DMS153 (cell line): ENCODE data around the gene ATP6V0A1.
"Not testable (repeated sequence)": the region's sequence is repeated elsewhere in the genome, so short reads cannot be mapped to it uniquely, and the experiment has no call there.

Source experiments
- DNase-seq: peaks from one replicate; lab custom pipeline; 2025; lab: John Stamatoyannopoulos, UW

ATP6V0A1 gene

DNA sequence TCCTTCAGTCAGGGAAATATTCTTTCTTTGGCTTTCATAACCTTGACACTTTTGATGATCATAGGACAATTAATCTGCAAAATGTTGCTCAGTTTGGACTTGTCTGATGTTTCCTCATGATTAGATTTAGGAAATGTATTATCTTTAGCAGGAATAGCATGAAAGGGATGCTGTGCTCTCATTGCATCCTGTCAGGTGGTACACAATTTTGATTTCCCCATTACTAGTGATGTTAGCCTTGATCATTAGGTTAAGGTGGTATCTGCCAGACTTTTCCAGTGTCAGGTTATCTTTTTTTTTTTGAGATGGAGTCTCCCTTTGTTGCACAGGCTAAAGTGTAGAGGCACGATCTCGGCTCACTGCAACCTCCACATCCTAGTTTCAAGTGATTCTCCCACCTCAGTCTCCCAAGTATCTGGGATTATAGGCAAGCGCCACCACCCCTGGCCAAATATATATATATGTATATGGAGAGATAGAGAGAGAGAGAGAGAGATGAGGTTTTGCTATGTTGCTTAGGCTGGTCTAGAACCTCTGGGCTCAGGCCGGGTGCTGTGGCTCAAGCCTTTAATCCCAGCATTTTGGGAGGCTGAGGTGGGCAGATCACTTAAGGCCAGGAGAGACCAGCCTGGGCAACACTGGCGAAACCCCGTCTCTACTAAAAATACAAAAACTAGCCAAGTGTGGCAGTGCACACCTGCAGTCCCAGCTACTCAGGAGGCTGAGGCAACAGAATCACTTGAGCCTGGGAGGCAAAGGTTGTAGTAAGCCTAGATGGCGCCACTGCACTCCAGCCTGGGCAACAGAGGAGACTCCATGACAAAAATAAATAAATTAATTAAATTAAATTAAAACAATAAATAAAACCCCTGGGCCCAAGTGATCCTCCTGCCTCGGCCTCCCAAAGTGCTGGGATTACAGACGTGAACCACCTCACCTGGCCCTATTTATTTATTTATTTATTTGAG lies 19.8 kb upstream of the ATP6V0A1 start:
- no peak for DNase-seq

DNA sequence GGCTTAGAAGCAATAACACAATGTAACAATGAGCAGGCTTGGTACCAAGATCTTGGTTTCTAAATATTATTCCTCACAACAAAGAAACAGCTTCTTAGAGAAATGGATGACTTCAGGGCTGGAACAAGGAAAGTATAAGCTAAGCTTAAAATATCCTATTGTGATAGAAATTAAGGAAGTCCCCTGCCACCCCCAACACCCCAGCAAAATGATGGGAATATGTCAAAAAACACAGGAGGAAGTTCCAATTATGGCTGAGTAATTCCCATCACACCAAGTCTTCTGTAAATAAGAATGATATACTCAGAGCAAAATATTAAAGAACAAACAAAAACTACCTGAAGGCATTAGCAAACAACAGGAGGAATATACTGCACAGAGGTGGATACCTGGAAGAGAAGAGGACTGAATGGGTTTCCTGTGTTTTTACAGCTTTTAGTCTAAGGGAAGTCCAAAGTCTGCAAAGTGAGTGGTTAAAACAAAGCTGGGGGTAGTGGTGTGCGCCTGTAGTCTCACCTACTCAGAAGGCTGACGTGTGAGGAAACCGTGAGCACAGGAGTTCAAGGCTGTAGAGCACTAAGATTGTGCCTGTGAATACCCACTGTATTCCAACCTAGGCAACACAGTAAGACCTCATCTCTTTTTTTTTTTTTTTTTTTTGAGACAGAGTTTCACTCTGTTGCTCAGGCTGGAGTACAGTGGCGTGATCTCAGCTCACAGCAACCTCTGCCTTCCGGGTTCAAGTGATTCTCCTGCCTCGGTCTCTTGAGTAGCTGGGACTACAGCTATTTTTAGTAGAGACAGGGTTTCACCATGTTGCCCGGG lies 17.1 kb upstream of the ATP6V0A1 start:
- DNase-seq = no peak

DNA sequence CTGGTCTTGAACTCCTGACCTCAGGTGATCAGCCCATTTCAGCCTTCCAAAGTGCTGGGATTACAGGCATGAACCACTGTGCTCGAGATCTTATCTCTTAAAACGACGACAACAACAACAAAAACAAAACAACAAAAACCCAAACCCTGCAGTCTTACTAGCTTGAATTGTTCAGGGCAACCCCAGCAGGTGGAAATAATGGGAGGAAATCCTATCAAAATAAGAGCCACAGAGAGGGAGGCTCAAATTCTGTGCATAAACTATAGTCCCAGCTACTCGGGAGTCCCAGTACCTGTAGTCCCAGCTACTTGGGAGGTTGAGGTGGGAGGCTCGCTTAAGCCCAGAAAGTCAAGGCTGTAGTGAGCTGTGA lies 16.5 kb upstream of the ATP6V0A1 start:
- no peak for DNase-seq

DNA sequence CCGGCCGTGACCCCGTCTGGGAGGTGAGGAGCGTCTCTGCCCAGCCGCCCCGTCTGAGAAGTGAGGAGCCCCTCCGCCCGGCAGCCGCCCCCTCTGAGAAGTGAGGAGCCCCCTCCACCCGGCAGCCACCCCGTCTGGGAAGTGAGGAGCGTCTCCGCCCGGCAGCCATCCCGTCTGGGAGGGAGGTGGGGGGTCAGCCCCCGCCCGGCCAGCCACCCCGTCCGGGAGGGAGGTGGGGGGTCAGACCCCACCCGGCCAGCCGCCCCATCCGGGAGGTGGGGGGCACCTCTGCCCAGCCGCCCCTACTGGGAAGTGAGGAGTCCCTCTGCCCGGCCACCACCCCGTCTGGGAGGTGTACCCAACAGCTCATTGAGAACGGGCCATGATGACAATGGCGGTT lies 9.5 kb upstream of the ATP6V0A1 start:
- not testable (repeated sequence) for DNase-seq

DNA sequence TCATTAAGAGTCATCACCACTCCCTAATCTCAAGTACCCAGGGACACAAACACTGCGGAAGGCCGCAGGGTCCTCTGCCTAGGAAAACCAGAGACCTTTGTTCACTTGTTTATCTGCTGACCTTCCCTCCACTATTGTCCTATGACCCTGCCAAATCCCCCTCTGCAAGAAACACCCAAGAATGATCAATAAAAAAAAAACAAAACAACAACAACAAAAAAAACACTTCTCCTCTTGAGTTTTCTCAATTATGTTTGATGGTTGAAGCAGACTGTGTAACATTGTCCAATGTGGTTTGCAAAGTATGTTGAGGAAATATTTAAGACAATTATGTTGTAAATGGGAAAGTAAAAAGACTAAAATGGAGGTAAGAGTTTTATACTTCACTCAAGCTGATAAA lies 8.8 kb upstream of the ATP6V0A1 start:
- not testable (repeated sequence) for DNase-seq

DNA sequence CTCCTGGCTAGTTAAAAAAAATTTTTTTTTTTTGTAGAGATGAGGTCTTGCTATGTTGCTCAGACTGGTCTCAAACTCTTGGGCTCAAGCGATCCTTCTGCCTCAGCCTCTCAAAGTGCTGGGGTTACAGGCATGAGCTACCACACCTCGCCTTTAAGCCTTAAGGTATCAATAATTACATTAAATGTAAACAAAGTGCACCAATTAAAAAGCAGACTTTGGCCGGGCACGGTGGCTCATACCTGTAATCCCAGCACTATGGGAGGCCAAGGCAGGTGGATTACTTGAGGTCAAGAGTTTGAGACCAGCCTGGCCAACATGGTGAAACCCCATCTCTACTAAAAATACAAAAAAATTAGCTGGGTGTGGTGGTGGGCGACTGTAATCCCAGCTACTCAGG lies 7.4 kb upstream of the ATP6V0A1 start:
- DNase-seq = not testable (repeated sequence)

DNA sequence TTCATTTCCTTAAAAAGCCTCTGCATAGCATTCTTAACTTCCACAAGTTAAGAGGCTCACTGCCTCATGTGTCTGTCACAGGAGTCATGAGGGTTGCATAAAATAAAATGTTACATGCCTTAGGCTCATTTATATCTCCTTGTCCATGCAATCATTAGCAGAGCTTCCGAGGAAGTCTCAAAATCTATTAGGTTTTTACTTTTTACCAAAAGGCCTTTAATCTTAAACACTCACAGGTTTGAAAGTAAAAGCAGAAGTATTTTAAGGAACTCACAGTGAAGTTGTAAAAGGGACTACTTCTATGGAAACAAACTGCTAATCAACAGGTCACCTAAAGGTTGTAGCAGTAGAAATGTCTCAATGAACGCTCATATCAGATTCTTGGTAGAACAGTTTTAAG lies 5.2 kb upstream of the ATP6V0A1 start:
- DNase-seq = no peak

DNA sequence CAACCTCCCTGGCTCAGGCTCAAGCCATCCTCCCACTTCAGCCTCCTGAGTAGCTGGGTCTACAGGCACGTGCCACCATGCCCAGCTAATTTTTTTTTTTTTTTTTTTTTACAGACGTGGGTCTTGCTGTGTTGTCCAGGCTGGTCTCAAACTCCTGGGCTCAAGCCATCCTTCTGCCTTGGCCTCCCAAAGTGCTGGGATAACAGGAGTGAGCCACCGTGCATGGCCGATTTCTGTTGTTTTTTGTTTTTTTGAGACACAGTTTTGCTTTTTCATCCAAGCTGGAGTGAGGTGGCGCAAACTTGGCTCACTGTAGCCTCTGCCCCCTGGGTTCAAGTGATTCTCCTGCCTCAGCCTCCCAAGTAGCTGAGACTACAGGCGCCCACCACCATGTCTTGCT lies 3.7 kb upstream of the ATP6V0A1 start:
- not testable (repeated sequence) for DNase-seq

DNA sequence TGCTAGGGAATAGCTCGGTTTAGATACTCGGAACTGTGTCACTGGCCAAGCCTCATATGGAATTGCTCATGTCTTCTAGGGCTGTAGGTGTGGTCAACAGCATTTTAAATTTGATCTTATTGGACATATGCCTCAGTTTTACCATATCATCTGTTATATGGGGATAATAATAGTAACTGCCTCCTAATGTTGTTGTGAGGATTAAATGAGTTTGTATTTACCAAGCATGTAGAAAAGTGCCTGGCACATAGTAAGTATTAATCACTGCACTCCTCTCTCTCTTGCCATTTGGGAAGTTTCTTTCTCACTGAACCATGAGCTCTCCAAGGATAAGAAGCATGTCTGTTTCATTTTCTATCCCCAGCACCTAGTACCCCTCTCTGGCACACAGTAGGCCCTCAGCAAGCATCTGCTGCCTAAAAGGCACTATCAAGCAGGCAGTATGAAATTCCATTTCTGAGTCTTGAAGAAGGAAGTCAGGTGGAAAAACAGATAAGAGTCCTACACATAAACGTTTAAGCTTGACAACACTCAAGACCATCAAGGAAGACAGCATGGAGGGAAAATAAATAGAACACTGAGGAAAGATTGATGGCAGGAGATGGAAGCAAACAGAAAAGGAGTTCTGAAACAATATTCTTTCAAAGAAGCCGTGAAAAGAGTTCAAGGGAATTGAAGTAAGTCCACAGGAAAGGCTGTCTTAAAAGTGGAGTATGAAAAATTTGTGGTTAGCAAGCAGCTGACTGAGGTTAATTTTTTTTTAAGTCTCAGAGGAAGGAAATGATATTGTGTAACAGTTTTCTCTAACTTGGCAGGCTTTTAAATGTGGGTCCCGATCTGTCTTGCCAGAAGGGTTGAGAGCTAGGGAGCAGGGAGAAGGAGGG lies 2.2 kb upstream of the ATP6V0A1 start:
- no peak for DNase-seq

DNA sequence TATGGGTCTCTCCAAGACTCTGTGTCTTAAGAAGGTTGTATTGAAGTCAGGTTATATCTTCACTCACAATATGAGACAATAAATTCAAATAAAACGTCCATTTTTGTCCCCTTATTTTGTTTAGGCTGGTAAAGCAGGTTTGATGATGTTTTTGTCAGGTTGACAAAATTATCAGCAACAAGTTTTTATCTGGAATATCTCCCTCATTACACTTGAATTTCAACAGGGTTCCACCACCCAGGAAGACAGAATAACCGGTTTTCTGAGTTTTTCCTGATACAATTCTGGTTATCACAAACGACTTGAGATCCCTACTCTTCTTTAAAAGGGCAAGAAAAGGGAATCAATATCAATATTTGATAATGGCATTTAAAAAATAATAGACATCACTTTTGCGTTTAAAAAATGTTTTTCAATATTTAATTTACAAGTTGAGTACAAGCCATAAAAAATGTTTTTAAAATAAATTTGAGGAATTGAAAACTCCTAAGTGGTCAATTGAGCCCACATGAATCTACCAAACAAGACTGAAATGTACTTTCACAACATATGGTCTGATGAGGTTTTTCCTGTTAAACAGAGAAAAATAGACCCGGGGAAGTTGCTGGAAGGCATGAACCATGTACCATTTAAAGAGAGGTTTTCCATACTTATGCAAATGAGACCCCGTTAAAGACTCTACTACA lies 1.4 kb upstream of the ATP6V0A1 start:
- no peak for DNase-seq

DNA sequence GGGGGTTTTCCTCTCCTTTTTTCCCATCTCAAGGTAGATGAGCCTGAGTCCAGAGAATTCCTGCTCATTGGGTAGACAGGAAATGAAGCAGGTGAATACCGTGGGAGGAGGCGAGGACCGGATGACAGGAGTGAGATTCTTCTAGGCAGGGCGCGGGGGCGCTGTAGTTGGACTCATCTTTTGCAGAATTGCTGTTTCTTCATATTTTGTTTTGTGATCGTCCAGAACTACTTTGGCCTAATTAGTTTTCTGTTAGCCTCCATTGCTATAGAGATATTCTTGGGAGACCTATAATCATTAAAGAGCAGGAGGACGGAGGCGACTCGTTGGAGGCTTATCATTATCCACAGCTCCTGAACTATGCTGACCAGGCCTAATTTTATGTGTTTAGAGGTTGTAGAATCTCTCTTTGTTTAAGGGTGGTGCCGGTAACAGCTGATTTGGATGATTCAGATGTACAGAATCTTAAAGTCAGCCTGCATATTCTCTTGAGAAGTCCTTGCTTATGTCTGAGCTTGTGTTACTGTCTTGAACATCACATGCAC lies 650 bp downstream of the ATP6V0A1 start:
- no peak for DNase-seq

DNA sequence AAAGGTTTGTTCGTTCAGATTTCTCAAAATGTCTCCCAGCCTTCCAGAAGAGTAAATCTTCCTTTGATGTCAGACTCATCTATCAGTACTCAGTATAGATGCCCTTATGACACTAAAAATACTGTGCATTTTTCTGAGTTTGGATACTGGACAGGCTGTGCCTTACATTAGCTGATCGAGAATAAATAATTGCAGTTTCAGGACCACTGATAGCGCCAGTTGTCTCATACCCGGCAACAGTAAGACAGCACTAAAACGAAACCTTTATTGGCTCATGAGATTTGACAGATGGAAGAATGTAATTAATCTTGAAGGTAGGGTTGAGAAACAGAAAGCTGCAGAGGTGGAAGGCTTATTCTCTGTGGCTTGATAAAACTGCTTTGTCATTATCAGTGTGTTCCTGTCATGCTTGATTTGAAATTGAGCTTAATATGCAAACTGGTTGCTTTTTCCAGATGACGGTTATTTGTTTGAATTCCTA lies 1.2 kb downstream of the ATP6V0A1 start:
- no peak for DNase-seq

DNA sequence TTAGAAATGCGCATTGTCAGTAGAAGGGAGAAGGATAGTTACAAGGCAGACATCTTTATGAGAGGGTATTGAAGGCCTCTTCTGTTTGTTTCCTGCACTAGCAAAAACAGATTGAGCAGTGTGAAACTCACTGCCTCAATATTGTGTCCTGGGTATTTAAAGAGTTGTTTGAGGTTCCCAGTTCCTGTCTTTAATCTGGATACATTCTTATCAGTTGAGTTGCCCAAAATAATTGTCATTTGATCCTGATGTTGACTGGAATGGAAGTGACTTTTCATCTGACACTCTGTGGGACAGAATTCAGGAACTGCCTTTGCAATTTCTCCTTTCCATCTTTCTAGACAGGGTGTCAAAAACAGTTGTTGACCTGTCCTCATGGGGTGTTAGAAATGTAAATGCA lies 1.7 kb downstream of the ATP6V0A1 start:
- DNase-seq = no peak

DNA sequence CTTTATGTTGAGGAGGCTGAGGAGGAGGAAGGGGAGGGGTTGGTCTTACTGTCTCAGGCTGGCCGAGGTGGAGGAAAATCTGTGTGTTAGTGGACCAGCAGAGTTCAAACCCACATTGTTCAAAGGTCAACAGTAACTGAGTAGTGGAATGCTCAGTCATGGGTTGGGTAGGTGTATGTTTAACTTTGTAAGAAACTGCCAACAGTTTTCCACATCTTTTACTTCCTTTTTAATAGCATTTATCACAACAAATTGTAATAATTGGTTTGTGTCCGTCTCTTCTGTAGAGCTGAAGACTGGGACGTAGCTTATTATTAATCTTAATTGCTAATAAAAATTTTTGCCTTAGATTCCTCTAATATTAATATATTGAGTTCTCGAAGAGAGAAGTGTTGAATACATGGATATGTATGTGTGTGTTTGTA lies 5.3 kb downstream of the ATP6V0A1 start:
- DNase-seq = no peak

DNA sequence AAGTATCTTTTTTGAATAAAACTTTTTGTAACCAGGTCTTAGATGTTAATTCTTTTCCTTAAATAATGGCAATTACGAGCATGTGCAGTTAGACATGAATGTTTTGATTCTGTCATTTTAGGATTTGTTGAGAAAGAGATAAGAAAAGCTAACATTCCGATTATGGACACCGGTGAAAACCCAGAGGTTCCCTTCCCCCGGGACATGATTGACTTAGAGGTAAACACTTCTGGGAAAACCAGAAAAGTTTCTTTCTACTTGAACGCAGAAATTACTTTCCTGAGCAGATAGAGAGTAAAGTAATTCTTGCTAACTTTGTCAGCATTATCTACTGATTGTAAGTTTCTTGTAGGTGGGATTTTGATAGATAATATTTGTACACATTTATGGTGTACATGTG lies 9.2 kb downstream of the ATP6V0A1 start:
- DNase-seq = no peak

DNA sequence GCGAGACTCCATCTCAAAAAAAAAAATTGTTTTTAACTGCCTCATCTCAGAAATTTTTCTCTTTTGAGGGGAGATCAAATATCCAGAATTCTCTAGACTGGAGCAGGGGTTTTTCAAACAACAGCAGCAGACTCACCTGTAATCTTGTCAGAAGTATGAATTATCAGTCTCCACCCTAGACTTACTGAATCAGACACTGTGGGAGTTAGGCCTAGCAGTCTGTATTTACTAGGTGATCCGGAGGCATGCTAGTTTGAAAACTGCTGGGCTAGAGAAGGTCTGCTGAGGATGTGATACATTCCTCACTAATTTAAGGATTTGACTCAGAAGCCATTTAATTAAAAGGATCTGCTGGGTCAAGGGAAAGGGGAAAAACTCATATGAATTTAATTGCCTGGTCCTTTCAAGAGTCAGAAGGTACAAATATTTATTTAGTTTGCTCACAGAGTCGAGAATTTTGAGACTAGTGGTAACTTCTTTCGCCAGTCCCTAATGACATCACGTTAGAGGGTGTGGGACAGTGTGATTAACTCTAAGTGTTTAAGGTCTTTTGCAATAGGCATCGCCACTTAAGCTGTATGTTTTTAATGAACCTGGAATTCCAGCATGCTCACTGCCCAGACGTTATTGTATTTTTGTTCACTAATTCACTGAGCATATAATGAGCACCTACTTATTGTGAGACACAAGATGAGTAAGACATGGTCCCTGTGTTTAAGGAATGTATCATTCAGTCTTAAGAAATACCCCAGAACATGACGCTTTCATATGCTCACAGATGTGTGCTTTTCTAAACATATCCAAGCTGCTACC lies 14.2 kb downstream of the ATP6V0A1 start:
- DNase-seq = no peak

DNA sequence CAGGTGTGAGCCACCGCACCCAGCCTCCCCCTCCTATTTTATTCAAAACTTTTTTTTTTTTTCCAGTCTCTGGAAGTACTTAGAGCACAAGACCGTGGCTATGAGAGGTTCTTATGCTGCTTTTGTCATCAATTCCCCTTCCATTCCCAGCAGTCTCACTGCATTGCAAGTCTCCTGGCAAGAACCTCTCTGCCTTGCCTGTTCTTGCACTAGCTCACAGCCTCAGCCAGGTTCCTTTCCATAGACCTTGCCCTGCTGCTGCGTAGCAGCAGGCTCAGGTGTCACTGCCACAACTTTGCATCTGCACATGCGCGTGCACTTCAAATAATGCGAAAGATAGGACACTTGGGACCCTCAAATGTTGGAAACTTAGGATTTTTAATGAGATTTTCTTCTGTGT lies 15.6 kb downstream of the ATP6V0A1 start:
- no peak for DNase-seq

DNA sequence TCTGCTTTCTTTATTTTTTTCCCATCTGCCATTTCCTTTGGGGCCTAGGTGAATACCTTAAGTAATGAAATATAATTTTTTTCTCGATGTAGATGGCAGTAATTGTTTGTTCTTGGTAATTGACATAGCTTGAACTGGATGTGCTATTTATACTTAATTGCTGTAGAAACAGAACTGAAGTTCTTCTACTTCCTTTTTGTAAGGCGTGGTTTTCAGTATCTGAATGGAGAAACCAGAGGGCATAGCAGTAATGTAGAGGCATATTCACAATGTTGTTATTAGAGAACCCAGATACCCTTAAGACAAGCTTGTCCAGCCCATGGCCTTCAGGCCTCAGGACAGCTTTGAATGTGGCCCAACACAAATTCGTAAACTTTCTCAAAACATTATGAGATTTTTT lies 16.4 kb downstream of the ATP6V0A1 start:
- DNase-seq = no peak

DNA sequence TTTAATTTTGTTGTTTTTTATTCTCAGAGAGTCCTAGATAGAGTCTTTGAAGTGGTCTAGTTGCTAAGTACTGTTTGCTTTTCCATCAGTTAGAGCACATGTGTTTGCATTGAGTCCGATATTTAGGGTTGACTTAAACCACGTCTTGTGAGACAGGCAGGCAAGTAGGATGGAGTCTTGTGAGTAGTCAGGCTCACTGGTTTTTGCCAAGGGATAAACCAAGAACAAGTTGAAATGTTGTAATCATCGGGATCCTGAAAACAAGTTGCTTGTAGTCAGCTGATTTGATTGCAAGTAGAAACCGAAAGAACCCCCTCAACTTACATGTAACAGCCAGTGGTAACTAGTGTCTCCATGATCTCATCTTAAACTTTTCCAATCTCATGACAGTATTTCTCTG lies 17.2 kb downstream of the ATP6V0A1 start:
- no peak for DNase-seq

DNA sequence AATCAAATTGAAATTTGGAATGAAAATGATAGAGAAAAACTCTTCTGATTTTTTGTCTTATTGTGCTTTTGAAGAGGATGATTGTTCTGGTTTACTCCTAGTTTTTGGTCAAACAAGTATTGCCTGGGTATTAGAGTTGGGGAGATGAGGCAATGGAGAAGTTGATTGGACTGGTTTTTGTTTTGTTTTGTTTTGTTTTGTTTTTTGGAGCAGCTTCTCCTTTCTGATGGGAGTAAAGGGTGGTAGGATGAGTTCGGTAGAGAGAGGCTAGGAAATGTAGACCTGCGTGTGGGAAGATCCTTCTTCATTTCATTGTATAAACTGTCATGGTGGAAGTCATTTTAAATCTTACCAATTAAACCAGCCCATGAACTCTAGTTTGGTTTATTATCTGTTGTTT lies 17.7 kb downstream of the ATP6V0A1 start:
- DNase-seq = no peak
